Renal pelvis (tissue), 3 donors: ENCODE results near the gene THBD. TPM values are rescaled to one million over a fixed set of nuclear protein-coding genes. Genes with fewer than 3 reads are reported as not detected.

Experiments used
- polyA plus RNA-seq, 3 donors: library from polyadenylated mRNA; unstranded; fragments of 120-200 nt; gene quantifications; one replicate each; pipeline ENCODE4 v1.2.1, GENCODE V29; 2013; ENCODE audit not compliant: insufficient read length in 3 of 3

Gene THBD
- polyA plus RNA-seq, 3 donors: 3.7 to 7.9 (median 5.5) TPM

Other genes with a start within 250 kb of the THBD start
- under 1 TPM in 1 of 3 donors, not detected in 2; 0.07 TPM for gene SSTR4, start 14.4 kb downstream of the THBD start, polyA plus RNA-seq
- 10 to 100 TPM; 36.2 to 42.3 (median 39.1) TPM for gene CD93, start 36.7 kb upstream of the THBD start, polyA plus RNA-seq